Gastrocnemius medialis (tissue), 4 donors: ENCODE data around the gene ANO5. TPM values are rescaled to one million over a fixed set of nuclear protein-coding genes. Genes with fewer than 3 reads are reported as not detected.

Source experiments
- ATAC-seq, 2 donors: fragments of 150-250 bp; one replicate each; pipeline ENCODE4 v1.9.1; 2016
- DNase-seq, 2 donors: peaks; one replicate each; pipeline ENCODE4 v3.0.0-alpha.2; 2019
- H3K27ac ChIP-seq, 4 donors: fragments of 200-600 bp; sonication (generic); 1 replicate in 1 of 4; 2 replicates in 3 of 4; pipeline ENCODE4 v1.5.1; 2016 to 2018; ENCODE audit warnings: mild to moderate bottlenecking in 2 of 4, moderate library complexity in 1 of 4
- H3K27me3 ChIP-seq, 3 donors: fragments of 200-600 bp; sonication (generic) in 2 of 3; 1 replicate in 1 of 3; 2 replicates in 2 of 3; pipeline versions ENCODE4 v1.5.1 to v1.6.0; 2016 to 2019; ENCODE audit warnings: mild to moderate bottlenecking in 1 of 3, moderate library complexity in 1 of 3
- H3K36me3 ChIP-seq, 2 donors: fragments of 200-600 bp; sonication (generic) in 1 of 2; one replicate each; pipeline ENCODE4 v1.5.1; 2017 to 2018
- H3K4me1 ChIP-seq, 2 donors: fragments of 200-600 bp; sonication (generic) in 1 of 2; one replicate each; pipeline ENCODE4 v1.5.1; 2016 to 2017; ENCODE audit warnings: mild to moderate bottlenecking in 2 of 2
- H3K4me3 ChIP-seq, 4 donors: fragments of 200-600 bp; sonication (generic) in 3 of 4; 1 replicate in 1 of 4; 2 replicates in 3 of 4; pipeline ENCODE4 v1.5.1; 2016 to 2019; ENCODE audit warnings: mild to moderate bottlenecking in 2 of 4
- H3K9me3 ChIP-seq, 3 donors: fragments of 200-600 bp; sonication (generic) in 2 of 3; 1 replicate in 1 of 3; 2 replicates in 2 of 3; pipeline ENCODE4 v1.5.1; 2016 to 2019
- POLR2A ChIP-seq, 2 donors: fragments of 450-650 bp; IDR thresholded peaks; one replicate each; pipeline ENCODE4 v1.6.1; 2017; ENCODE audit warnings: antibody characterized with exemption in 2 of 2, mild to moderate bottlenecking in 2 of 2, moderate library complexity in 2 of 2
- in situ Hi-C, 4 donors: fragments of 200-750 bp; cut with MboI; loops; one replicate each; pipeline versions ENCODE4 v1.15.0 to v1.8.0; 2017; ENCODE audit warnings: low sequenced_read_pairs in 4 of 4
- intact Hi-C: fragments of 100-400 bp; cut with DNase I; formaldehyde crosslinking; loops from one replicate; pipeline ENCODE4 v1.15.1; 2023; ENCODE audit warnings: low total_unique reads
- total RNA-seq, 4 donors: library from RNA; depleted of rRNA; stranded (reverse); fragments of >200 nt; gene quantifications; one replicate each; pipeline versions ENCODE4 v1.1.0 to v1.2.3, GENCODE V29; 2016
- TF ChIP-seq, protein P1 (sequence below), 5 experiments: fragments of 450-650 bp in 3 of 5; fragments of 200-600 bp in 2 of 5; sonication (generic) in 2 of 5; IDR thresholded peaks in 4 of 5; conservative IDR thresholded peaks in 1 of 5; 1 replicate in 4 of 5; 2 replicates in 1 of 5; pipeline ENCODE4 v1.5.1; 2016 to 2019; ENCODE audit warnings: antibody characterized with exemption in 5 of 5, mild to moderate bottlenecking in 3 of 5, moderate library complexity in 3 of 5

Gene ANO5
- total RNA-seq, 4 donors from 2014 or later: 18.8 to 71.2 (median 35.4) TPM

DNA sequence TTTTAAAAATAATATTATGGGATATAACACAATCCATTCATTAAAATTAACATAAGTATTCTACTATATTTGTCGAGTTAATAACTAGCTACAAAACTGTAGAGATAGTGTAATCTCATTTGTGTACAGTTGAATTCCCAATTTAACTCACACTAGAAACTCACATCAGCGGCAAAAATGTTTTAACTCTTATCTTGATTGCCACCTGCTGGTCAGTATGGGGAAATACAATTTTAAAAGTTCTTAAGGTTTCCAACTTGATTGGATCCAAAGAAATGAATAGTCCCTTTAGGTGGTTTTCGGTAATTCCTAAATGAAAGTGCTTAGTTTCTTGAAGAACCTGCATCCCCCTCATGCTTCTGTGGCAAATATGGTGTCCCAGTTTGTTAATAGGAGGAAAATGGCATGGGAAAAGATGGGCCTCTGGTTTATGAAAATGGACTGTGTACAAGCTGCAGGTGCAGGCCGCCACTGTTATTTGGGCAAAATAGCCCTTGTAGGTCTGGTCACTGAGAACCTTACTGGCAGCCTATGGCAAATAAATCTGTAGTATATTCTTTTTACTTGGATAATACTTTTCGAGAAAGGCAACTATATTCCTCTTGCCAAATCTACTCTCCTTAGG is 111.6 kb downstream of the ANO5 start:
- TF ChIP-seq POLR2A (IDR thresholded peaks at IDR 0.05): no peak
- TF ChIP-seq, protein P1, sequence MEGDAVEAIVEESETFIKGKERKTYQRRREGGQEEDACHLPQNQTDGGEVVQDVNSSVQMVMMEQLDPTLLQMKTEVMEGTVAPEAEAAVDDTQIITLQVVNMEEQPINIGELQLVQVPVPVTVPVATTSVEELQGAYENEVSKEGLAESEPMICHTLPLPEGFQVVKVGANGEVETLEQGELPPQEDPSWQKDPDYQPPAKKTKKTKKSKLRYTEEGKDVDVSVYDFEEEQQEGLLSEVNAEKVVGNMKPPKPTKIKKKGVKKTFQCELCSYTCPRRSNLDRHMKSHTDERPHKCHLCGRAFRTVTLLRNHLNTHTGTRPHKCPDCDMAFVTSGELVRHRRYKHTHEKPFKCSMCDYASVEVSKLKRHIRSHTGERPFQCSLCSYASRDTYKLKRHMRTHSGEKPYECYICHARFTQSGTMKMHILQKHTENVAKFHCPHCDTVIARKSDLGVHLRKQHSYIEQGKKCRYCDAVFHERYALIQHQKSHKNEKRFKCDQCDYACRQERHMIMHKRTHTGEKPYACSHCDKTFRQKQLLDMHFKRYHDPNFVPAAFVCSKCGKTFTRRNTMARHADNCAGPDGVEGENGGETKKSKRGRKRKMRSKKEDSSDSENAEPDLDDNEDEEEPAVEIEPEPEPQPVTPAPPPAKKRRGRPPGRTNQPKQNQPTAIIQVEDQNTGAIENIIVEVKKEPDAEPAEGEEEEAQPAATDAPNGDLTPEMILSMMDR (IDR thresholded peaks at IDR 0.05 in 4 of 5, conservative IDR thresholded peaks at IDR 0.05 in 1 of 5): peak; percentile 36 to 63 (median 59)
- intact Hi-C loops: loop anchor here (2.0 to 10.0 kb wide), 2 partner anchors 134 to 1660 kb away; no protein-coding TSS in a partner anchor
- H3K36me3 ChIP-seq: no peaks in the 10 kb centered on the region
- H3K4me1 ChIP-seq: no peaks in the 10 kb centered on the region
- no peak overlapping the region for H3K4me3 ChIP-seq
- ATAC-seq: peak in 1 of 2 donors; percentile 60
- no peaks in the 10 kb centered on the region for H3K9me3 ChIP-seq
- H3K27me3 ChIP-seq: no peaks in the 10 kb centered on the region
- no peak for DNase-seq
- no peak overlapping the region for H3K27ac ChIP-seq
- in situ Hi-C loops: loop anchor here (10.0 to 25.0 kb wide), 3 partner anchors 130 to 1667 kb away; no protein-coding TSS in a partner anchor

DNA sequence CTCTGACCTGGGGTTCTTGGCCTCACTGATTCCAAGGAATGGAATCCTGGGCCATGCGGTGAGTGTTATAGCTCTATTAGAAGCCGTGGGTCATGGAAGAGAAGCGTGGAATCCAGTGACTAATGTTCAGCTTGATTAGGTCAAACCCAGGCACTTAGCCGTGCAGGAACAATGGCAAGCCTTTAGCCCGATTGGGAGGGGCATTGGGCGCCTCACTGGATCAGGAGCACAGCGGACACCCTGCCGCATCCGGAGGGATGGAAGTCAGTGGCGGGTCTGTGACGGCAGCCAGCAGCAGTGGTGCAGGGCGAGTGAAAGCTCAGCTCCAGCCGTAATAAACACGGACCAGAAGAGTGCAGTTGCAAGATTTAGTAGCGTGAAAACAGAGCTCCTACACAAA is 124.8 kb downstream of the ANO5 start:
- H3K36me3 ChIP-seq: no peaks in the 10 kb centered on the region
- intact Hi-C loops: no loop called here
- H3K4me3 ChIP-seq: no peak overlapping the region
- no peaks in the 10 kb centered on the region for H3K9me3 ChIP-seq
- DNase-seq: no peak
- H3K27me3 ChIP-seq: no peaks in the 10 kb centered on the region
- no peak for TF ChIP-seq POLR2A (IDR thresholded peaks at IDR 0.05)
- TF ChIP-seq, protein P1 (IDR thresholded peaks at IDR 0.05 in 4 of 5, conservative IDR thresholded peaks at IDR 0.05 in 1 of 5): no peak
- H3K27ac ChIP-seq: no peak overlapping the region
- in situ Hi-C loops: loop anchor here in 1 of 4 donors (25.0 kb wide), 1 partner anchor 1680 kb away; no protein-coding TSS in a partner anchor
- peaks cover 0 to 9% of the 10 kb centered on the region in 2 donors for H3K4me1 ChIP-seq
- ATAC-seq: no peak

DNA sequence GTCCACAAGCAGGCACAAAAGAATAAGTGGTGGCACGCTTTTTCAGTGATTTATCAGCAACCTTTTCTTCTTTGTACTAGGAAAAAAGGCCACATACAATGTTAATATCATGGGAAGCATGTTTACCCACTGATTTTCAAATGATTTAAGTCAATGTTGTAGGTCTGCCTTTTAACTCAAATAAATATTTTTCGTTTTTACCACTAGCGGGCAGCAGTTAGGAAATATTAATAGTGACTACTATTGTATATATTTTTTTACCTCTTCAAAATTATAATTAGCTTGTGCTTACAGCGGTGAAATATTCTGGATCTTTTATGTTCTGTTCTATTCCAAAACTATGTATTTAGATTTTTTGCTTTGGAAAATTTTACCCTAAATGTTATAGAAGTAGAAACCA is 138.9 kb downstream of the ANO5 start:
- Histone ChIP-seq H3K27ac (no peak overlapping the region), H3K4me3 (no peak overlapping the region), H3K27me3 (peaks cover 0 to 3% (median 0%) of the 10 kb centered on the region in 3 donors), H3K4me1 (no peaks in the 10 kb centered on the region), H3K36me3 (no peaks in the 10 kb centered on the region), H3K9me3 (no peaks in the 10 kb centered on the region)
- TF ChIP-seq POLR2A (IDR thresholded peaks at IDR 0.05): no peak
- TF ChIP-seq, protein P1 (IDR thresholded peaks at IDR 0.05 in 4 of 5, conservative IDR thresholded peaks at IDR 0.05 in 1 of 5): no peak
- intact Hi-C loops: no loop called here
- no peak for DNase-seq
- in situ Hi-C loops: loop anchor here (10.0 to 25.0 kb wide), 4 partner anchors 203 to 456 kb away; no protein-coding TSS in a partner anchor
- no peak for ATAC-seq

Other genes starting within 250 kb of the ANO5 start
- not detected for gene SLC17A6, start 145.3 kb downstream of the ANO5 start, total RNA-seq